AG08395 (cell line): ENCODE results near the gene DYRK4.
A peak's percentile ranks its signal among the peaks of the same experiment; 100 is the strongest.

Experiments
- DNase-seq: peaks from one replicate; pipeline ENCODE4 v3.0.0; 2012; ENCODE audit warnings: mixed read lengths, low spot score

The DYRK4 gene

DNA sequence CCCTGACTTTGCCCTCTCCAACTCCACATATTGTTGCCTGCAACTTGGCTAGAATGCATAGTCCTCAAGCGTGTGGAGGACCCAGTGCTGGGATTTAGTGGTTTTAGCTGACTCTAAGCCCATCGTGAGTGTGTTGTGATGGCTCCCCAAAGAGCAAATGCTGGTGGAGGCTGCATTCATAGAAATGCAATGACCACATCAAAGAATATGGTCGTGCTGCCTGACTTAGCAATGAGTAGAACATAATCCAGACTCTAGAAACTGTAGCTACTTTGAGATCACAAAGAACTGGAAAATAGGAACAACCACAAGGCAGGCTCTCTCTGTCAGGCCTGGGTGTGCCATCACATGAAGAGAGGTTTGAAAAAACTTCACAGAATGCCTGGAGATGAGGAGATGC is 1.3 kb downstream of the DYRK4 start:
- no peak for DNase-seq

DNA sequence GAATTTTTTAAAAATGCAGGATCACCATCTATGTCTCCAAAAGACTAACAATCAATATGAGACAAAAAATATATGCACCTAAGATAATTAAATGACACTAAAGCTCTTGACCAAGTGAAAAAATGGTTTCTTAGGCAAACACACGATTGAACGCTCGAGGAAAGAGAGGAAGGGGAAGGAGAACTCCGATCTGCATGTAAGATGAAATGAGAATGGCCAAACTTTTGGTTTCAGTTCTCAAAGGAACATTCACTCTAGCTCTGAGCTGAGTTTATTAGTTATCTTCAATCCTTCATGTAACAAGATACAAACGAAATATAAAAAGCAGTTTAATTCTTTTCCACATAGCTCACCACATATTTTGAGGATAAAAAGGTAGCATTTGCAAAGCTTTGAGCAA is 2.8 kb downstream of the DYRK4 start:
- no peak for DNase-seq

DNA sequence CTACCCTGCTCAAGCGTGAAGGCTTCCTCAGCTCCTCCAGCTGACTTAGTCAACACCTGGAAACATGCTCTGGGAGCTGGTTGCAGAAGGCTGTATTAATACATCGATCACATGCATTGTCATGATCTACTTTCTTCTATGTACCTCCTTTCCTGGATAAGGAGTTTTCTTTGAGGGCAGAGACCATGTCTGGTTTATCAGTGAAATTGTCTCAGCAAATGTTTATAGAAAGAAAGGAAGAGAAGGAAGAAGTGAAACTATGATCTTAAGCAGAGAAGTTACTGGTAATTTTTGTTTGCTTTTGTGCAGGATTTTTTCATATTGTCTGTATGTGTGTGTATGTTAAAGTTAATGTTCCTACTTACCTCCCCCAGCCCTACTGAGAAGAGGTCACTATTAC is 4.5 kb downstream of the DYRK4 start:
- no peak for DNase-seq

DNA sequence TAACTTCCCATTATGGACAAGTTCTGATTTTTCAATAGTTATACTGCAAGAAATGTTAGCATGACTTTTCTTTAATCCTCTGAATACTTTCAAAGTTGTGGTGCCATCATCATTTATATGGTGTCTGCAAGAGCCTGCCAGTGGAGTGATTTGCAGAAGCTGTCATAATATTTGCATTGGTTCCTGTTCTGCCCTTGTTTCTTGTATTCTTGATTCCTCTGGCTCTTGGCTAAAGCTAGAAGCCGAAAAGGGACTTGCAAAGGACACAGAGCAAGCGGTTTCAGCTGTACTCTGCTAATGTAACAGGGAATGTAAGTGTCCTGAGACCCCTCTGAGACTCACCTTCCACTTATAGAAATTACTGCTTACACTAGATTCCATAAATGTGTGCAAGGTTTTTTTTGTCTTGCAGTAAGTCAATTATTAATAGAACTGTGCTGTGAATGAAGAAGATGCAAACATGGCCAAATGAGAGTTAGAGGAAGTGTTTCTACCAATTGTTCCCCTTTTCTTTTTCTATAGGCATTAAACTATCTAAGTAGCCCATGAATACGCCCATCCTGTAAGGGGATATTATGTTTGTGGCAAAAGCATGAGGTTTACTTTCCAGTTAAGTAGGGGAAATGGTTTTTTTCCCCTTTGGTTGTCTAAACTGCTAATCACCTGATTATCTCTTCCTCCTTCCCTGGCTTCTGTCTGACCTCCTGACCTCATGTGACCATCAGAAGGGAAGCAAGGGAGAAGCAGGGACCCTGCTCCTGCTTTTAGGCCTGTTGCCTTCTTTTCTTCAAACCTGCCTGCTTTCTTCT is 5.3 kb downstream of the DYRK4 start:
- no peak for DNase-seq

DNA sequence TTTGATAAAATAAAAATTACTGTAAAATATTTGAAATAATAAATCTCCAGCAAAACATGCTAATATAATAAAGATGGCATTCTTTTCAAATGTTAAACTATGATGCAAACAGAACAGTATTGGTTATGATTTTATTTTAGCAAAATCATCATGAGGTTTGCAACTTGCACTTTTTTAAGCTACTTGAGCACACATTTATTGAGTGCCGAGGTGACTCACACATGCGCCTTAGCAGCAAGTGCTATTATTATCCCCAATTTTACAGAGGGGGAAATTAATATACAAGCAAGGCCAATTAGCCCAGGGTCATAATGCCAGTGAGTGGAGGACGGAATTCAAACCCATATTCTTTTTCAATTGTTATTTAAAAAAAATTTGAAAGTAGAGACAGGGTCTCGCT is 7.3 kb downstream of the DYRK4 start:
- DNase-seq: no peak

DNA sequence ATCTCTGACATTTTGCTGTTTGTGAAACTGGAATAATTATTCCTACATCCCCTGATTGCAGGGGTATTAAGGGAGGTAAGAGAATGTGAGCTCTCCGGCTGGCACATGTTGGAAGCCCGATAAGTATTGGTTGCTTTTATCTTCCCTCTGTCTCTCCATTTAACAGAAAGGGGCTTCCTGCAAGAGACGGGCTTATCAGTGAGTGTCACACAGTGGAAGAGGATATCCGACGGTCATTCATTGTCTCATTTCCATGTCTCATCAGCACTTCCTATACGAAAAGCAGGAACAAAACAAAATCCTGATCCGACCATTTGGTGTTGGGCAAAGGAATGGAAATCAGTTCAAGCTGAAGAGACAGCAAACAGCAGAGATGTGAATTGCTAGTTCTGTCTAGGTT is 10.7 kb downstream of the DYRK4 start:
- DNase-seq: no peak

DNA sequence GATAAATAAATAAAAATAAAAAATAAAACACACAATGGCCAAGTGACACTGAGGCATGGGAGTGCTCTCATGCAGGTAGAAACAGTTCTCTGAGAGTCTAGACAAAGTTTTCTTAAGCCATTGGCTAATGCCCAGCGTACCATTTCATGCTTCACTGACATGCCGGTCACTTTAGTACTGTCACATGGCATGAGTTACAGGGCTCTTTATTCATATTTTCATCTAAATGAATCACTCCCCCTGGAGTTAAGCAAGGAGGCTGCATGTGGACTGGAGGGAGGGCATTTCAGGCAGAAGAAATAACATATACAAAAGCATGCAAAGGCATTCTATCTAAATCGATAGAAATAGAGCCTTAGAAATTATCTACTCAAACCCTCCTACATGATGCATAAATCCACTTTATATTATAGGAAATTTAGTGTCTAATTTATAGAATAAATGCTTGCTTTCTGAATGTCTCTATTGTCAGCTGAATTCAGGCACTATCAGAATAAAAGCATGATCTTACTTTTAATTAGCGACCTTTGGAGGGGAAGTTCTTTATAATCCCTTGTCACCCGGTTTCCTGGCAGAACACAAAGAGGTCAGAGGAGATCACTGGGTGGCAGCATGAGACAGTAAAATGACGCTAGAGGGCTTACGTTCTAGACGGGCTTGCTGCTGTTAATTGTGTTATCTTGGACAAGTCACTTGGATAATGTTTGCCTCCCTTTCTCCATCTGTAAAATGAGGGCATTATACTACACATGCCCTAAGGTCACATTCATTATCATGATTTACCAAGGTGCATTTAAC is 17.5 kb downstream of the DYRK4 start:
- peak; percentile 14 for DNase-seq

DNA sequence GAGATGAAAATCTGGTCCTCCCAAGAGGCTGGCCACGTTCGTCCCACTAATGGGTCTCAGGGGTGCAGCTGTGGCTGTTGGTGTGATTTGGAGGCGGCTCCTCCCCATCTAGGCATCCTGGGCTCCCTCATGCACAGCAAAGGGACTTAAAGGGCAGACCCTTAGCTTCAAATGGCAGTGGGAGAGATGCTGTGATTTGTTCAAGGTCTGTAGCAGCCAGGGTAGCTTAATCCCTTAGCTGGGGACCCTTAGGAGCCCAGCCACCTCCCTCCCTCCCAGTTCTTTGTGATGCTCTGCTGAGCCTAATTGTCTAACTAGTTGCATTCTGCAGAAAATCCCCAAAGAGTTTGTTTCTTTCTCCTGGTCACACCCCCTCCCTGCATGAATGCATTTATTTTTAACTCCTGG is 18.3 kb downstream of the DYRK4 start:
- no peak for DNase-seq

DNA sequence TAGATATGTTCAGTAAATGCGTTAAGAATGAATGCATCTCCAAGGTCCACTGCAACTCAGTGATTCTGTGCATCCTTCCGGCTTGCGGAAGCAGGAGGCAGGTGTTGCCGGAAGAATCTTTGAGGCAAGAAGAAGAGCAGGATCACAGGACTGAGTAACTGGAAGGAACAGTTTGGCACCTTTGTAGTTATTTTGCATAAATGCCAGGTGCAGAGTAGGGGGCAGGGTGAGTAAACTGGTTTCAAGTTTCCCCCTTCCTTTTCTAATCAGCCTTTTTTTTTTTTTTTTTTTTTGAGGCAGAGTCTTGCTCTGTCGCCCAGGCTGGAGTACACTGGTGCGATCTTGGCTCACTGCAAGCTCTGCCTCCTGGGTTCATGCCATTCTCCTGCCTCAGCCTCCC is 22.3 kb downstream of the DYRK4 start:
- DNase-seq: no peak

DNA sequence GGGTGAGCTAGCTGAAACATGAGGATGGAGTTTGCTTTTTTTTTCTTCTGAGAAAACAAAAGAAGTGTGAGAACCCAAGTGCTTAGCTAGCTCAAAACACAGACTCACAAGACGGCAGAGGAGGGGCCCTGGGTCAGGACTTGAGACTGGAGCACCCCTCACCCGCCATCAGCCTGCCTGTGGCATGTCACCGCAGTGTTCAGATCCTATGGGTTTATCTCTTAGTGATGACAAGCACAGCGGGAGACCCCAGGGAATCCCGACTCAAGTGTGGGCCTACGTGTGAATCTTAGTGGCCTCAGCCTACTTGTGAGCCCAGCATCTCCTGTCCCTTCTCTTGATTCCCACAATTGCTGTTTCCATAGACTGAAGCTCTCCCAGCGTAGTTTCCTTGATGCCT is 22.9 kb downstream of the DYRK4 start:
- DNase-seq: no peak

DNA sequence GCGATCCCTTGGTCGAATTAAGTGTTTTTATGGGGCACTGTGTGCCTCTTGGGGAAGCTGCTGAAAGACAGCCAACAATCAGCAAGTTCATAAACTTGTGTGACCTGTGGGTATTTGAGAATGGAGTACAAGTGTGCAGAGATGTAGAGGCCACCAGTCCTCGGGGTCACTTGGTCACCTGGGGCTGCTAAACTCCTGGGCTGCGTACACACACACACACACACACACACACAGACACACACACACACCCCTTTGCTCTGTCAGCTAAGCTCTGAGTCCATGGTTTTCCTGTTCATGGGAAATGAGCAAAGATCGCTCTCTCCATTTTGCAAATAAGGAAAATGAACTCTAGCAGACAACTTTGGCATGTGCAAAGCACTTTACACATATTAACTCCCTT is 24.5 kb downstream of the DYRK4 start:
- DNase-seq: no peak

DNA sequence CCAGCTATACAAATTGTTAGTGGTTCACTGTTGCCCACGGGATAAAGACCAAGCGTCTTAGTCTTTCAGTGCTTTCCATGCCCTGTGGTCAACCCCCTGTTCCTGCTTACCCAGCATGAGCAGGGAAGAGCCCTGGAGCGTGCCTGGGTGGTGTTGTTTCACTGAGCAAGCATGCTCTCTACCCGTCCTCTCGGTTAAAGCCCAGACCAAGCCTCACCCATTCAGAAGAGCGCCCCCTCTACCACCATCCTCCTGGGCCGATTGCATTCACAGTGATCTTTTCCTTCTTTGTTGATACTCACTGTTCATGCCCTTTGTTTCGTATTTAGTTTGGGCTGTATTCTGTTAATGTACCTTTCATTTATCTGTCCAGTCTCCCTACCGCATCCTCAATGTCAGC is 25.1 kb downstream of the DYRK4 start:
- no peak for DNase-seq

DNA sequence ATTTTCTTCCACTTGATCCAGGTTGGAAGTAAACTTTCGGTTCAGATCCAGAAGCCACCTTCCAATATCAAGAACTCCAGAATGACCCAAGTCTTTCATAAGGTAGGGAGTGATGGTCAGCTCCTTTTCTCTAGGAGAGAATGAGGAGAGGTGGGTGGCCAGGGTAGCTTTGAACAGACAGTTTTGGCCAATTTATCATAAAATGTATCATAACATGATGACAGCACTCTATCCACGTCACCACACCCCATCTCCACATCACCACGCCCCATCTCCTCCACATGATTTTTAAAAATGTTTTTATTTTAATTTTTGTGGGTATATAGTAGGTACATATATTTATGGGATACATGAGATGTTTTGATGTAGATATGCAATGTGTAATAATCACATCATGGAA is 26.9 kb downstream of the DYRK4 start:
- DNase-seq: no peak

DNA sequence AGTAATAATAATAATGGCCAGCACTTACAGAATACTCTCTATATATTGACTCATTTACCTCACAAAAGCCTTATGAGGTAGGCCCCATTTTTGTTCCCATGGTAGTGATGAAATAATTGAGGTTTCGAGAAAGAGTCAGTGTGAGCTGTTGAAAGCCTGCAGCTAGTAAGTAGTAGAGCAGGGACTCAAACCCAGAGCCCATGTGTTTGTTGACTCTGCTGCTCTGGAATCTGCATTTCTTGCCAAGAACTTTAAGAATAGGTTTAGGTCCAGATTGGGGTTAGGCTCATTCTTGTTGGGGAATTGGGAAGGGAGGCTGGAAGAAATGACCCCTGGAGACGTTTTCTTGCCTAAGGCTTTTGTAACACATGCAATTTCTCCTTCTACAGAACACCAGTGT is 27.9 kb downstream of the DYRK4 start:
- DNase-seq: peak; percentile 7

DNA sequence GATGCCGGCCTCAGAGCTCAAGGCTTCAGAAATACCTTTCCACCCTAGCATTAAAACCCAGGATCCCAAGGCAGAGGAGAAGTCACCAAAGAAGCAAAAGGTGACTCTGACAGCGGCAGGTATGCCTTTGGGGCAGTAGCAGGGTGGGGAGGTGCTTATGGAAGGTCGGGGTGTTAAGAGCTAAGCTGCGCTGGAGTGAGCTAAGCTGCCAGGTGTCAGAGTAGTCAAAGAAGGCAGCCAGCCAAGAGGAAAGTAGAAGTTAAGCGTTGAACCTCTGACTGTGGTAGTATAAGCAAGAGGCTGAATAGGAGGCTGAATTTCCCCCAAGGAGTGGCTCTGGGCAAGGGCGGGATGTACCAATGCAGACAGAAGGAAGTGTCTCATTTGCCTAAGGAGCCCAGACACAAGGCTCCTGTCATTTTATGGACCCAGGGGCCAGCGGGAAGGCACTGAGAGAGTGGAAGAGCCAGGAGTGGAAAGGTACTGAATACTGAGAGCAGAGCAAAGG is 29.2 kb downstream of the DYRK4 start:
- DNase-seq: no peak

DNA sequence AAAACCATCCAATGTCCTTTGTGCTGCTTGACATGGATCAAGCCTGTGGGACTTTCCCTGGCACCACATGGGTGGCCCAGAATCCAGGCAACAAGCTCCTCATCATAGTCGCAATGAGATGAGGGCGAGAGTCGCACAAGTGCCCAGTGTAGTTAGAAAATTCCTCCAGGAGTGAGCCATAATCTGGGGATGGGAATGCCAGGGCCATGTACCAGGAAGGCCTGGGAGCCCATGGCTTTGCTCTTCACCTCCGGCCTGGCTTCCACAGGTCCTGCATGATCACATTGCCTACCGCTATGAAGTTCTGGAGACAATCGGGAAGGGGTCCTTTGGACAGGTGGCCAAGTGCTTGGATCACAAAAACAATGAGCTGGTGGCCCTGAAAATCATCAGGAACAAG is 33.9 kb downstream of the DYRK4 start:
- DNase-seq: no peak

DNA sequence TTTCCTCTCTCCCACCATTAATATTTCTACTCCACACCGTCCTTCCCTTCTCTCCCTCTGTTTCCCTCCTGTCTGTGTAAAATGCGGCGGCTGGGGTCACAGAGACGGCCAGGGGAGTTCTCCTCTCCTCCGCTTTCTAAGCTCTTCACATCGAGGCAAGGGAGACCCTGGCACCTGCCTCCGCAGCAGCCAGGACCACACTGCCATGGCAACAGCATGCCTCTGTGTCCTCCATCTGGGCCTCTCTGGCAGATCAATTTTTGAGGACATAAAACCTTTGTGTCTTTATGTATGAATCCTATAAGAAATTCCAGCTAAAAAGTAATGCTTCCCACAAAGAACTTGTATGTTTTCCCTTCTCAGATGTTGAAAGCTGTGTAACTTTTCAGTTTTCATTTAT is 41.4 kb downstream of the DYRK4 start:
- DNase-seq: no peak

DNA sequence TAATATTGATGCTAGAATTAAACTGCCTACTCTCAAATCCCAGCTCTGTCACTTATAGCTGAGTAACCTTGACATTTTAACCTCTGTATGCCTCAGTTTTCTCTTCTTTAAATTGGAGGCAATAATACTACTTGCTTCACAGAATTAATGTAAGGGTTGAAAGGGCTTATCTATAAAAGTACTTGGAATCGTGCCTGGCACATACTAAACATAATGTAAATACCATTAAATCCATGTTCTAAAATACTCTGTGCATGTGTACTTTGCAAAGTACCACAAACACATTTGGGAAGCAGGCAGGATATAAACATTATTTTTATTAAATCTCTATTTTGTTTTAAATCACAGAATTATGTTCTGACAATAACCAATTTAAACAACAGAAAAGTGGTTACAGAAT is 41.9 kb downstream of the DYRK4 start:
- DNase-seq: no peak

DNA sequence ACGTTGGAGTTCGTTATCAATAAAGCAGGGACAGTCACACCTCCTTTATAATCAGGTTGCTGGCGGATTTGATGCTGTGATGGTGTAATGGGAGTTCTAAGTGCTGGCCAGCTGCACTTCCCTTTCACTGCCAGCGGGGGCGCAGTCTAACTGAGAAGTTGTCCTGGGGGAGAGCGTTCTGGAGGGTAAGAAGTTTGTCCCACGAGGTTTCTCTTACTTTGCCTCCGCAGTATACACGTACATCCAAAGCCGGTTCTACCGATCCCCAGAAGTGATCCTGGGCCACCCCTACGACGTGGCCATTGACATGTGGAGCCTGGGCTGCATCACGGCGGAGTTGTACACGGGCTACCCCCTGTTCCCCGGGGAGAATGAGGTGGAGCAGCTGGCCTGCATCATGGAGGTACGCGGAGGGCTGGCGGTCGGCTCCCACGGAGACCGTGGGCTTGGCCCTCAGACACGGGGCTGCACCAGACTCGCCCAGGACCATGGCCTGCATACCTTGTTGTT is 42.7 kb downstream of the DYRK4 start:
- DNase-seq: peak; percentile 92

DNA sequence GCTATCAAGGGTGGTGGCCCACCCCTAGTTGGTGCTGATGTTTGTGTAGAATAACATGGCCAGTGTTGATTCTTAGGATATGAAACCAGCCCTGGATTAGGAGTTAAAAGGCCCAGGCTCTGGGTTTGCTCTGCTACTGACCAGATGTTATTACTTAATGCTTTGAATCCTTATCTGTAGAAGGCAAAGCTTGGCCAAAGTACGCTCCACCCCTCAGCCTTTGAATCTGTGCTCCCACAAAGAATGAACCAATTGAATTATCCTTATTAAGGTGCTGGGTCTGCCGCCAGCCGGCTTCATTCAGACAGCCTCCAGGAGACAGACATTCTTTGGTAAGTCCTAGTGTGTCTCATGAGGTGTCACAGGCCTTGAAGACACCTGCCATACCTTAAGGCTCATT is 45.0 kb downstream of the DYRK4 start:
- DNase-seq: no peak

DNA sequence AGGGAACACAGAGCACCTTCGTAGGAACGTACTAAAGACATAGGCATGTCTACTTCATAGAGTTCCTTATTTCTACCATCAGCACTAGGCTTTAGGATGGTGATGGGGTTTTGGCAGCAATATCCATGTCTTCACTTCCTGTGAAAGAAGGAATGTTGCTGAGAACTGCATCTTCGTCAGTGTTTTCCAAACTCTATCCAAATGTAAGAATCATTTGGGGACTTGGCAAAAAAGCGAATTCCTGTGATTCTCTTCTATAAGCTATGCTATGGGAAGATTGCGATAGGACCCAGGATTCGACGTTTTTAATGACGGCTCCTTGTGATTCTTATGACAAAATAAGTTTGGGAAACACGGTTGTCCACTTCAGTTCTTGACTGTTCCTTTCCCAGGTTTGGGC is 47.1 kb downstream of the DYRK4 start:
- no peak for DNase-seq

DNA sequence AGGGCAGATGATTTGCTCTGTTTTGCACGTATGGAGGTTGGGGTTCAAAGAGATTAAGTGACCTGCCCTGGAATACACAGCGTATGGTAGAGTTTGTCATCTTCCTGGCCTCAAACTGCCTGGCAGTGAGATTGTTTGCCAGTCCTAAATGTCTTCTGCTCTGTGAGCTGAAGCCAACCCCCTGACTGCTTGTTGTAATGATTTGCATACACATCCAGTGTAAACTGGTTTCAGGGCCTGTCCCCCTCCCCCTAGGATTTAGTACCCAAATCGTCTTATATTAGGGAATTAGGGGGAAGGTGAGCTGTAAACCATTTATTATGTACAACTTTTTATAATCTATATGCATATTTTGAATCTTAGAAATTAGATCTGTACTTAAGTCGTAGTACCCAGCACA is 48.5 kb downstream of the DYRK4 start:
- DNase-seq: no peak

DNA sequence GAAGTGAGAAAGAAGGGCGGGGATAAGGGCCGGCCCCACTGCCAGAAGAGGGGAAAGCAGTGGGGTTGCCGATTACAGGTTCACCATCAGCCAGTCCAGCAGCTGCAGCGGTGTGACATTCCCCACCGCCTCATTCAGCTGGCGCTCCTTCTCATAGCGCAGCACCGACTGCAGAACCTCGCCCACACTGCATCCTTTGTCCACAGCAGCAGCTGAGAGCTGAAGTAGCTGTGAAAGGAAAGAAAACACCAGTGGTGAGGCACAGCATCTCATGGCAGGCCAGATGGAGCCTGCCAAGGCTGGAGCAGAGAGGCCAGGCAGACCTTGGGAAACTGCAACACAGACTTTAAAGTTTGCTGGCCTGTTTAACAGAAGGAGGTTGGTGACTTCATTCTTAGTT is 53.7 kb downstream of the DYRK4 start:
- DNase-seq: no peak
